B cell (primary cell): ENCODE data around the gene TGFBI. TPM values are rescaled to one million over a fixed set of nuclear protein-coding genes. Genes with fewer than 3 reads are reported as not detected.

ENCODE experiments used
- ATAC-seq: fragments of 200-7000 bp; cut with Tn5 transposase; one replicate; pipeline ENCODE4 v1.10.0; 2021; ENCODE audit warnings: low read depth, mild to moderate bottlenecking, moderate number of reproducible peaks, moderate library complexity
- CTCF ChIA-PET: fragments of 350-600 bp; sonication (Branson Sonifier 250); formaldehyde crosslinking; loops from one replicate; lab custom pipeline; 2021; ENCODE audit warnings: antibody characterized with exemption, inconsistent platforms; lab: Charles Lee
- POLR2A ChIA-PET: fragments of 350-600 bp; sonication (Branson Sonifier 250); formaldehyde crosslinking; loops from one replicate; lab custom pipeline; 2021; ENCODE audit warnings: antibody characterized with exemption; lab: Charles Lee
- DNase-seq: peaks from one replicate; pipeline ENCODE4 v3.0.0; 2013
- H2AFZ ChIP-seq: 2 replicates; pipeline ENCODE4 v1.6.1; 2012; ENCODE audit warnings: mild to moderate bottlenecking, low read depth, low read length; ENCODE audit not compliant: insufficient read depth, poor library complexity, severe bottlenecking
- H3K27ac ChIP-seq, 2 donors: 1 replicate in 1 of 2; 2 replicates in 1 of 2; pipeline ENCODE4 v1.5.1; 2012 to 2013; ENCODE audit warnings: low read length in 2 of 2, mild to moderate bottlenecking in 2 of 2, moderate library complexity in 1 of 2
- H3K27me3 ChIP-seq, 4 experiments: fragments of 200-600 bp in 1 of 4; sonication (generic) in 1 of 4; replicated peaks in 1 of 4; 1 replicate in 2 of 4; 2 replicates in 2 of 4; pipeline versions ENCODE4 v1.6.1 to v1.7.0; 2013 to 2016; ENCODE audit warnings: low read length in 3 of 4, mild to moderate bottlenecking in 2 of 4, mixed read lengths in 1 of 4, moderate library complexity in 1 of 4; ENCODE audit not compliant: insufficient read depth in 4 of 4, control insufficient read depth in 3 of 4; ENCODE audit errors: control extremely low read depth in 1 of 4
- H3K36me3 ChIP-seq, 2 experiments: replicated peaks in 1 of 2; 1 replicate in 1 of 2; 2 replicates in 1 of 2; pipeline versions ENCODE4 v1.6.1 to v1.7.1; 2013; ENCODE audit warnings: low read length in 1 of 2; ENCODE audit not compliant: insufficient read depth in 2 of 2, control insufficient read depth in 1 of 2; ENCODE audit errors: control extremely low read depth in 1 of 2, extremely low read depth in 1 of 2
- H3K4me1 ChIP-seq, 2 donors: fragments of 200-600 bp in 1 of 2; sonication (generic) in 1 of 2; 1 replicate in 1 of 2; 2 replicates in 1 of 2; pipeline versions ENCODE4 v1.5.1 to v1.6.1; 2013 to 2017; ENCODE audit warnings: low read length in 2 of 2; ENCODE audit not compliant: control insufficient read depth in 2 of 2, insufficient read depth in 2 of 2
- H3K4me2 ChIP-seq: replicated peaks from 2 replicates; pipeline ENCODE3; 2012; ENCODE audit warnings: mild to moderate bottlenecking, low read depth, low read length; ENCODE audit not compliant: poor library complexity, severe bottlenecking
- H3K4me3 ChIP-seq, 5 experiments: fragments of 200-600 bp in 1 of 5; sonication (generic) in 1 of 5; 1 replicate in 3 of 5; 2 replicates in 2 of 5; pipeline versions ENCODE4 v1.5.1 to v1.7.0; 2011 to 2016; ENCODE audit warnings: low read length in 4 of 5, mild to moderate bottlenecking in 4 of 5, low read depth in 2 of 5, control low read depth in 1 of 5, moderate library complexity in 1 of 5; ENCODE audit not compliant: insufficient read depth in 1 of 5; ENCODE audit errors: control extremely low read depth in 1 of 5, extremely low read depth in 1 of 5
- H3K79me2 ChIP-seq: fragments of 200-600 bp; sonication (generic); one replicate; pipeline ENCODE4 v1.6.0; 2016; ENCODE audit warnings: low read length; ENCODE audit not compliant: control insufficient read depth, insufficient read depth
- H3K9ac ChIP-seq: fragments of 200-600 bp; sonication (generic); 2 replicates; pipeline ENCODE4 v1.6.1; 2017; ENCODE audit warnings: mild to moderate bottlenecking, low read length, moderate library complexity
- H3K9me3 ChIP-seq, 3 donors: one replicate each; pipeline versions ENCODE4 v1.6.1 to v1.7.1; 2013; ENCODE audit warnings: low read length in 2 of 3; ENCODE audit not compliant: control insufficient read depth in 2 of 3, insufficient read depth in 1 of 3; ENCODE audit errors: control extremely low read depth in 1 of 3
- H4K20me1 ChIP-seq: 2 replicates; pipeline ENCODE4 v1.6.0; 2012; ENCODE audit warnings: mild to moderate bottlenecking, low read length; ENCODE audit not compliant: insufficient read depth, control insufficient read depth, poor library complexity, severe bottlenecking
- H3K27ac Mint-ChIP-seq: one replicate; pipeline ENCODE4 v1.8.0; 2021; ENCODE audit warnings: mixed read lengths
- H3K27me3 Mint-ChIP-seq: one replicate; pipeline ENCODE4 v1.8.0; 2021; ENCODE audit warnings: mixed read lengths
- H3K4me1 Mint-ChIP-seq: one replicate; pipeline ENCODE4 v1.8.0; 2021; ENCODE audit warnings: mixed read lengths
- H3K4me3 Mint-ChIP-seq: one replicate; pipeline ENCODE4 v1.8.0; 2021; ENCODE audit warnings: mixed read lengths
- H3K9me3 Mint-ChIP-seq: one replicate; pipeline ENCODE4 v1.8.0; 2022; ENCODE audit warnings: mixed read lengths; ENCODE audit not compliant: insufficient read depth
- EZH2 ChIP-seq: IDR thresholded peaks from 2 replicates; pipeline ENCODE4 v1.6.1; 2012; ENCODE audit warnings: borderline replicate concordance, low read depth, mild to moderate bottlenecking, moderate library complexity, low read length; ENCODE audit not compliant: insufficient read depth, poor library complexity, severe bottlenecking
- WGBS: methylation state at CpG from one replicate; pipeline ENCODE4 v1.1.5; 2013; ENCODE audit warnings: missing lambda C conversion rate; ENCODE audit not compliant: insufficient coverage; 5-methylcytosine and 5-hydroxymethylcytosine counted together
- intact Hi-C: fragments of 100-400 bp; cut with micrococcal nuclease; formaldehyde crosslinking; loops from one replicate; pipeline ENCODE4 v1.10.0; 2022
- polyA plus RNA-seq: library from polyadenylated mRNA; depleted of rRNA; stranded (reverse); fragments of >200 nt; gene quantifications from 2 replicates; pipeline ENCODE4 v1.2.3, GENCODE V29; 2012
- total RNA-seq, 2 donors: library from RNA; stranded (reverse); fragments of 120-200 nt in 1 of 2; gene quantifications; 1 replicate in 1 of 2; 2 replicates in 1 of 2; pipeline versions ENCODE4 v1.2.3 to v1.2.4, GENCODE V29; 2013 to 2022
- TF ChIP-seq, protein P1 (sequence below): fragments of 200-600 bp; IDR thresholded peaks from one replicate; pipeline ENCODE4 v1.8.0; 2022; ENCODE audit warnings: antibody characterized with exemption, mild to moderate bottlenecking

The TGFBI gene
- total and polyA plus RNA-seq, 2 donors (not counting 1 experiment from before 2014, with no cell fraction given) = 3.7 to 4.5 TPM

DNA sequence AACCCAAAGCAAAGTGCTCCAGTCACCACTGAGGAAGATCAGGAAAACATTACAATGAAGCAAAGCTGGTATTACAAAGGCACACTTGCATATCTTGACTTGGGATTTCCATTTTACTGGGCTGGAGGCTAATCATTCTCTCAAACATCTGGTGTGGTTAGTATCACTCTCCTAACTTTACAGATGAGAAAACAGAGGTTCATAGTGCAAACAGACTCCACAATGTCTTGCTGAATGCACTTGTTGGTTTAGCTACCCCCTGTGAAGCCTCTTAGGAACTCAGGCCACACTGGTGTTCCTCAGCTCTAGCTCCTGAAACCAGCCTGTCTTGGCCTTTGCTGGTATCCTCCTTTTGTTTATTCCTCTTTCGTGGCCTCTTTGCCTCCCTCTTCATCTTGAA, 74.3 kb downstream of the TGFBI start:
- peaks cover 0 to 4% (median 0%) of the 10 kb centered on the region in 4 experiments for H3K27me3 ChIP-seq
- no peak overlapping the region for H3K4me3 Mint-ChIP-seq
- no peak overlapping the region for H3K9ac ChIP-seq
- TF ChIP-seq, protein P1, sequence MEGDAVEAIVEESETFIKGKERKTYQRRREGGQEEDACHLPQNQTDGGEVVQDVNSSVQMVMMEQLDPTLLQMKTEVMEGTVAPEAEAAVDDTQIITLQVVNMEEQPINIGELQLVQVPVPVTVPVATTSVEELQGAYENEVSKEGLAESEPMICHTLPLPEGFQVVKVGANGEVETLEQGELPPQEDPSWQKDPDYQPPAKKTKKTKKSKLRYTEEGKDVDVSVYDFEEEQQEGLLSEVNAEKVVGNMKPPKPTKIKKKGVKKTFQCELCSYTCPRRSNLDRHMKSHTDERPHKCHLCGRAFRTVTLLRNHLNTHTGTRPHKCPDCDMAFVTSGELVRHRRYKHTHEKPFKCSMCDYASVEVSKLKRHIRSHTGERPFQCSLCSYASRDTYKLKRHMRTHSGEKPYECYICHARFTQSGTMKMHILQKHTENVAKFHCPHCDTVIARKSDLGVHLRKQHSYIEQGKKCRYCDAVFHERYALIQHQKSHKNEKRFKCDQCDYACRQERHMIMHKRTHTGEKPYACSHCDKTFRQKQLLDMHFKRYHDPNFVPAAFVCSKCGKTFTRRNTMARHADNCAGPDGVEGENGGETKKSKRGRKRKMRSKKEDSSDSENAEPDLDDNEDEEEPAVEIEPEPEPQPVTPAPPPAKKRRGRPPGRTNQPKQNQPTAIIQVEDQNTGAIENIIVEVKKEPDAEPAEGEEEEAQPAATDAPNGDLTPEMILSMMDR = no peak
- TF ChIP-seq EZH2 = no peak
- ChIA-PET CTCF (no interaction called here), POLR2A (no interaction called here)
- no peaks in the 10 kb centered on the region for H3K36me3 ChIP-seq
- no peak overlapping the region for H3K27ac ChIP-seq
- no peak for ATAC-seq
- no peak overlapping the region for H3K4me3 ChIP-seq
- H3K4me2 ChIP-seq = no peak overlapping the region
- H3K27ac Mint-ChIP-seq = no peak overlapping the region
- DNase-seq = no peak
- no peaks in the 10 kb centered on the region for H3K9me3 ChIP-seq
- H2AFZ ChIP-seq = no peak overlapping the region
- H3K79me2 ChIP-seq = no peaks in the 10 kb centered on the region
- H4K20me1 ChIP-seq = no peaks in the 10 kb centered on the region
- WGBS = no CpG with 5 or more reads among the region's 1 CpG
- no peaks in the 10 kb centered on the region for H3K9me3 Mint-ChIP-seq
- H3K27me3 Mint-ChIP-seq = peaks cover 11% of the 10 kb centered on the region
- intact Hi-C loops = no loop called here
- H3K4me1 Mint-ChIP-seq = no peaks in the 10 kb centered on the region
- no peaks in the 10 kb centered on the region for H3K4me1 ChIP-seq

DNA sequence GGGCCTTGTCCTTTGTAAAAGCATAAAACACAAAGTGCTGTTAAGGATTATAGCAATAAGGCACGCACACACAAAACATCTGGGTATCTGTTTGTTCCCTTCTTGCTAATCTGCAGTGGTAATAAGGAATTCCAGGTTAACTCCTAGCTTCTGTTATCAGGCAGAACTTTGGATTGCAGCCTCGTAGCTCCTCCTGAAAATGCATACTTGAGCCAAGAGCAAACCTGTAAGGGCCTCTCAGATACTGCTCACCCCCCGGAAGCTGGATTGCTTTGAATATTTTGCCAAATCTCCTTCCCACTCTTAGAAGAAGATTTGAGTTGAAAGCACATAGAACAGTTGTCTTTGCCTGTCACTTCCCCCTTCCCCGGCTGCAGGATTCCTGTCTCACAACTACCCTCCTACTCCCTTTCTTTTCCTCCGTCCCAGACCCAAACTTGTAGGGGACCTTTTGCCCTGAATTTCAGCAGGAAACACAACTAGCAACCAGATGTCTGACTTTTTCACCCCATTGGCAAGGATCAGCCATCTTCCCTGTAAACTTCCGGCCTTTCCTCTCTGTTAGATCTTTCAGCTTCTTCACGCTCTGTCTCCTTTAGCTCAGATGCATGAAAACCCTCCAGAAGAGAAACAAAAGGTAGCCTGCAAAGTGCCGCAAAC, 75.6 kb downstream of the TGFBI start:
- TF ChIP-seq, protein P1 = no peak
- TF ChIP-seq EZH2 = no peak
- WGBS = 80% methylated on average over 5 of the region's 8 CpGs
- ATAC-seq (no peak), DNase-seq (no peak)
- ChIA-PET CTCF (no interaction called here), POLR2A (no interaction called here)
- Histone ChIP-seq H3K9me3 (no peaks in the 10 kb centered on the region), H4K20me1 (no peaks in the 10 kb centered on the region), H2AFZ (no peak overlapping the region), H3K79me2 (no peaks in the 10 kb centered on the region), H3K9ac (no peak overlapping the region), H3K36me3 (no peaks in the 10 kb centered on the region), H3K4me2 (no peak overlapping the region), H3K4me1 (no peaks in the 10 kb centered on the region), H3K27ac (no peak overlapping the region), H3K27me3 (peaks cover 0 to 7% (median 0%) of the 10 kb centered on the region in 4 experiments), H3K4me3 (no peak overlapping the region)
- intact Hi-C loops = no loop called here
- Mint-ChIP-seq H3K4me3 (no peak overlapping the region), H3K27me3 (peaks cover 8% of the 10 kb centered on the region), H3K27ac (no peak overlapping the region), H3K9me3 (no peaks in the 10 kb centered on the region), H3K4me1 (no peaks in the 10 kb centered on the region)
